T-cell (primary cell): Measurements from ENCODE around the gene LARGE1. TPM values are rescaled to one million over a fixed set of nuclear protein-coding genes. Genes with fewer than 3 reads are reported as not detected.

Experiments used
- ATAC-seq, 4 experiments: fragments of 200-7000 bp in 3 of 4; fragments of 150-1000 bp in 1 of 4; cut with Tn5 transposase; replicated peaks in 1 of 4; 1 replicate in 3 of 4; 2 replicates in 1 of 4; pipeline ENCODE4 v1.10.0; 2021; ENCODE audit warnings: moderate library complexity in 3 of 4, mild to moderate bottlenecking in 2 of 4, moderate number of reproducible peaks in 1 of 4
- CTCF ChIA-PET, 2 donors: fragments of 300-600 bp; sonication (Branson Sonifier 250); formaldehyde crosslinking; loops; one replicate each; lab custom pipeline; 2022; ENCODE audit warnings: antibody characterized with exemption in 2 of 2; lab: Charles Lee
- POLR2A ChIA-PET, 2 donors: fragments of 300-600 bp; sonication (Branson Sonifier 250); formaldehyde crosslinking; loops; one replicate each; lab custom pipeline; 2022; ENCODE audit warnings: antibody characterized with exemption in 2 of 2; lab: Charles Lee
- DNase-seq, 35 experiments: peaks; one replicate each; pipeline versions ENCODE4 v3.0.0 to v3.0.0-alpha.2; 2013 to 2023
- H3K27ac ChIP-seq: one replicate; pipeline ENCODE4 v1.5.1; 2013; ENCODE audit warnings: low read length
- H3K27me3 ChIP-seq, 2 experiments: replicated peaks in 1 of 2; 1 replicate in 1 of 2; 2 replicates in 1 of 2; pipeline versions ENCODE4 v1.6.1 to v1.7.0; 2013; ENCODE audit warnings: low read length in 1 of 2, mixed read lengths in 1 of 2; ENCODE audit not compliant: control insufficient read depth in 2 of 2, insufficient read depth in 2 of 2; ENCODE audit errors: extremely low read depth in 1 of 2
- H3K36me3 ChIP-seq, 2 donors: 1 replicate in 1 of 2; 2 replicates in 1 of 2; pipeline versions ENCODE4 v1.6.1 to v1.7.0; 2013; ENCODE audit warnings: low read length in 1 of 2; ENCODE audit not compliant: control insufficient read depth in 2 of 2, insufficient read depth in 1 of 2; ENCODE audit errors: extremely low read depth in 1 of 2
- H3K4me1 ChIP-seq, 2 experiments: 1 replicate in 1 of 2; 2 replicates in 1 of 2; pipeline versions ENCODE4 v1.6.1 to v1.7.0; 2013; ENCODE audit warnings: low read length in 2 of 2, mixed read lengths in 1 of 2; ENCODE audit not compliant: insufficient read depth in 2 of 2, control insufficient read depth in 1 of 2; ENCODE audit errors: extremely low read depth in 1 of 2
- H3K4me3 ChIP-seq, 2 donors: 1 replicate in 1 of 2; 2 replicates in 1 of 2; pipeline versions ENCODE4 v1.5.1 to v1.7.0; 2013; ENCODE audit warnings: mild to moderate bottlenecking in 2 of 2, low read length in 1 of 2, moderate library complexity in 1 of 2; ENCODE audit not compliant: control insufficient read depth in 1 of 2; ENCODE audit errors: extremely low read depth in 1 of 2
- H3K9me3 ChIP-seq: 2 replicates; pipeline ENCODE4 v1.7.0; 2013
- H3K27ac Mint-ChIP-seq, 2 donors: one replicate each; pipeline ENCODE4 v1.8.0; 2020 to 2021; ENCODE audit warnings: mild to moderate bottlenecking in 2 of 2, mixed read lengths in 2 of 2
- H3K27me3 Mint-ChIP-seq, 2 donors: one replicate each; pipeline ENCODE4 v1.8.0; 2021 to 2022; ENCODE audit warnings: mixed read lengths in 2 of 2
- H3K36me3 Mint-ChIP-seq: one replicate; pipeline ENCODE4 v1.8.0; 2021; ENCODE audit warnings: mixed read lengths
- H3K4me1 Mint-ChIP-seq, 3 donors: one replicate each; pipeline ENCODE4 v1.8.0; 2020 to 2022; ENCODE audit warnings: mixed read lengths in 3 of 3, mild to moderate bottlenecking in 1 of 3
- H3K4me3 Mint-ChIP-seq, 3 donors: one replicate each; pipeline ENCODE4 v1.8.0; 2020 to 2022; ENCODE audit warnings: mild to moderate bottlenecking in 3 of 3, mixed read lengths in 3 of 3, moderate library complexity in 3 of 3
- H3K9me3 Mint-ChIP-seq, 3 donors: one replicate each; pipeline ENCODE4 v1.8.0; 2020 to 2022; ENCODE audit warnings: mixed read lengths in 3 of 3
- WGBS: methylation state at CpG from one replicate; pipeline ENCODE4 v1.1.5; 2013; ENCODE audit warnings: missing lambda C conversion rate; ENCODE audit not compliant: insufficient coverage; 5-methylcytosine and 5-hydroxymethylcytosine counted together
- total RNA-seq, 35 experiments: library from RNA in 6 of 35; stranded (reverse) in 6 of 35; fragments of 120-200 nt in 1 of 35; gene quantifications; one replicate each; pipeline versions ENCODE4 v1.2.1 to v1.2.4 and lab custom pipeline; 2013 to 2026

The LARGE1 gene
- total RNA-seq, 5 donors from 2014 or later (not counting 1 experiment from before 2014, with no cell fraction given): 0.53 to 6.1 (median 3.0) TPM

DNA sequence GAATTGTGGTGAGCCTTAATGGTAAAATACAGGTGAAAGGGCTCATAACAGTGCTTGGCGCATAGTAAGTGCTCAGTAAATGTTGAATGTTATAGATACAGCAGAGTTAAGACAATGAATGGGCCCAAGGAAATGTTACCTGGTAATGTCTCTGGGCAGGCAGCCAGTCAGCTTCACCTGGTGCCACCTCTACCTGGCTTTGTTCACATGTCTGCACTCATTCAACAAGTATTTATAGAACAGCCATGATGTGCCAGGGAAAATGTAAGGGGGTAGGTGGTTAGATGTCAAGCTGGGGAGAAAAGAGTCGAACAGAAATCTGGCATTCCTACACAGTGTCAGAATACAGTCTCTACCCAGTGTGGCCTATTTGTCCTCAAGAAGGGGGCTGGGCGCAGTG lies 623.3 kb downstream of the LARGE1 start:
- Histone ChIP-seq H3K36me3 (no peaks in the 10 kb centered on the region), H3K27ac (no peak overlapping the region), H3K4me3 (no peak overlapping the region), H3K27me3 (peaks cover 0 to 4% of the 10 kb centered on the region in 2 experiments), H3K9me3 (no peaks in the 10 kb centered on the region), H3K4me1 (no peaks in the 10 kb centered on the region)
- CTCF ChIA-PET: no interaction called here
- POLR2A ChIA-PET: no interaction called here
- no peak for ATAC-seq
- no peak overlapping the region for H3K4me3 Mint-ChIP-seq
- H3K27me3 Mint-ChIP-seq: no peaks in the 10 kb centered on the region
- H3K27ac Mint-ChIP-seq: no peak overlapping the region
- H3K4me1 Mint-ChIP-seq: no peaks in the 10 kb centered on the region
- WGBS: 86% methylated on average over 2 of the region's 3 CpGs
- no peaks in the 10 kb centered on the region for H3K36me3 Mint-ChIP-seq
- no peak for DNase-seq
- no peaks in the 10 kb centered on the region for H3K9me3 Mint-ChIP-seq

GRCh38 chr22:33288078-33288477 lies 632.2 kb downstream of the LARGE1 start:
- POLR2A ChIA-PET: no interaction called here
- Mint-ChIP-seq H3K4me1 (no peaks in the 10 kb centered on the region), H3K9me3 (no peaks in the 10 kb centered on the region), H3K27ac (no peak overlapping the region), H3K36me3 (no peaks in the 10 kb centered on the region), H3K27me3 (no peaks in the 10 kb centered on the region), H3K4me3 (no peak overlapping the region)
- Histone ChIP-seq H3K4me3 (no peak overlapping the region), H3K27ac (no peak overlapping the region), H3K27me3 (no peaks in the 10 kb centered on the region), H3K9me3 (no peaks in the 10 kb centered on the region), H3K4me1 (no peaks in the 10 kb centered on the region), H3K36me3 (no peaks in the 10 kb centered on the region)
- DNase-seq (no peak), ATAC-seq (no peak)
- WGBS: 100% methylated on average over 1 of the region's 3 CpGs
- CTCF ChIA-PET: no interaction called here

DNA sequence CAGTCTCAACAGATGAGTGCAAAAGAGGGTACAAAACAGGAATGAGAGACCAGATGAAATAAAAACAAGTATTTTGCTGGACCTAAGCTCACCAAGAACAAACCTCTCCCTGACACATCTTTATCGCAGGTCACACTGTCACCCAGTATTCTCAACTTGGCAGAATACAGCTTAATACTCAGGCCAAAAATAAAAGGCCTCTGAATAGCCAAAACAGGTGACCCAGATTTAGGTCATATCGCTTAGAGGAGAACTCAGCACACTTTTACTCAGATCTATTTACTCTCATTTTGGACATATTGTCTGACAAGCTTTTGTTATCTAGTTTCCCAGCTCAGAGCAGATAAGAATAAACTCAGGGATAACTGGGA lies 645.2 kb downstream of the LARGE1 start:
- Histone ChIP-seq H3K36me3 (no peaks in the 10 kb centered on the region), H3K4me3 (no peak overlapping the region), H3K4me1 (no peaks in the 10 kb centered on the region), H3K9me3 (no peaks in the 10 kb centered on the region), H3K27ac (no peak overlapping the region), H3K27me3 (peaks cover 0 to 3% of the 10 kb centered on the region in 2 experiments)
- H3K4me1 Mint-ChIP-seq: peaks cover 0 to 3% (median 0%) of the 10 kb centered on the region in 3 donors
- POLR2A ChIA-PET: no interaction called here
- 67% methylated on average over 2 of the region's 2 CpGs for WGBS
- H3K9me3 Mint-ChIP-seq: no peaks in the 10 kb centered on the region
- no peak for DNase-seq
- CTCF ChIA-PET: no interaction called here
- no peaks in the 10 kb centered on the region for H3K36me3 Mint-ChIP-seq
- no peak overlapping the region for H3K27ac Mint-ChIP-seq
- no peaks in the 10 kb centered on the region for H3K27me3 Mint-ChIP-seq
- ATAC-seq: no peak
- no peak overlapping the region for H3K4me3 Mint-ChIP-seq

DNA sequence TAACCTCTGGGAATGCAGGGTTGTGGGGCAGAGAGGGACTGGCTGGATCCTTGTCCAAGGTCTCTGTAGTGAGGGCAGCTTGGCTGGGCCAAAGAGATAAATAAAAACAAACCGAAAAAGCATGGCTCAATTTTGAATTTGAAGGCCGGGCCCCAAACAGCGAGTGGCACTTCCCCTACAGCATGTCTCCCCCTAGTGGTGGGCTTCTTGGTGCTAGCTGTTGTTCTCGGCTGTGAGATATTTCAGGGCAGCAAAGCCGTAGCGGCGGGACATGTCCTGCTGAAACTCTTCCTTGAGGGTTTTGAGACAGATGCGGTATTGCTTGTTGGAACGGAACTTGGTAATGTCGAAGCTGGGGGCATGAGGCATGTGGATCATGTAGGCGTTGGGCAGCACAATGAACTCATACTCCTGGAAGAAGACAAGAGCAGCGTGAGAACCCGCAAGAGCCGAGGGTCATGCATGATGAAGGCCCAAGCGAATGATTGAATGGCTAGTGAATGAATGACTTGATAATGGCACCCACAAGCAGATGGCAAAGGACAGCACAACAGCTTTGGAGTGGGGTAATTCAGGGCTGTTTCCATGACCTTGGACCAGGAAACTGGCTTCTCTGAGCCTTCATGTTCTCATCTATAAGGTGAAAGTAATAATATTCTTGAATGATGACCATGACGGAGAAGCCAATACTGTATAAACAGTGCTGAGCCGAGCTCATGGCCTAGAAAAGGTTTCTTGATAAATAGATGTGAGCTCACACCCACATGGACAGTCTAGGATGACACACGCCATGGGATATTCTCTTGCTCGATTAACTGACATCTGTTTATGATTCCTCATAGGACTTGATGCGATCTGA lies 645.8 kb downstream of the LARGE1 start:
- Mint-ChIP-seq H3K4me1 (peaks cover 0 to 3% (median 0%) of the 10 kb centered on the region in 3 donors), H3K36me3 (no peaks in the 10 kb centered on the region), H3K9me3 (no peaks in the 10 kb centered on the region), H3K27ac (no peak overlapping the region), H3K27me3 (no peaks in the 10 kb centered on the region), H3K4me3 (no peak overlapping the region)
- ChIA-PET POLR2A (no interaction called here), CTCF (no interaction called here)
- peak in 1 of 35 experiments; percentile 4 for DNase-seq
- Histone ChIP-seq H3K4me1 (no peaks in the 10 kb centered on the region), H3K4me3 (no peak overlapping the region), H3K9me3 (no peaks in the 10 kb centered on the region), H3K36me3 (no peaks in the 10 kb centered on the region), H3K27me3 (peaks cover 0 to 3% of the 10 kb centered on the region in 2 experiments), H3K27ac (no peak overlapping the region)
- ATAC-seq: no peak
- 88% methylated on average over 13 of the region's 20 CpGs for WGBS

DNA sequence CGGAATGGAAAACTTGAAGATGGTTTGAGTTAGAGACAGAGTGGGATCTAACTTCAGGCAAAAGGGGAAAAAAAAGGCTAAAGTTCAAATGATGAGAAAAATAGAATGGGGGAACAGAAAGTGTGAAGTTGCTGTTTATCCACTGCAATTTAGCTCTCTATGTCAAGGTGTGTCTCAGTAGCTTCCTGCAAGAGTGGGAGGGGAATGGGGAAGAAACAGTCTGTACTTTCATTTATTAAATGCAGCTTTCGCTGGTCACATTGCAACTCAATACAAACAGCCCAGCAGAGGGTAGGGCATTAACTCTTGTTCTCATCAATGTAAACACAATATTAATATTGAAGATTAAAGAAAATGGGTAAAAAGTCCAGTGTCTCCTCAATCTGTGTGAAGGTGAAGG lies 647.4 kb downstream of the LARGE1 start:
- H3K4me3 ChIP-seq: no peak overlapping the region
- ChIA-PET CTCF (no interaction called here), POLR2A (no interaction called here)
- no peak for ATAC-seq
- Mint-ChIP-seq H3K27ac (no peak overlapping the region), H3K27me3 (no peaks in the 10 kb centered on the region), H3K9me3 (no peaks in the 10 kb centered on the region), H3K36me3 (no peaks in the 10 kb centered on the region), H3K4me1 (peaks cover 0 to 3% (median 0%) of the 10 kb centered on the region in 3 donors), H3K4me3 (no peak overlapping the region)
- H3K36me3 ChIP-seq: no peaks in the 10 kb centered on the region
- no peak overlapping the region for H3K27ac ChIP-seq
- H3K9me3 ChIP-seq: no peaks in the 10 kb centered on the region
- no peak for DNase-seq
- no peaks in the 10 kb centered on the region for H3K4me1 ChIP-seq
- 80% methylated on average over 1 of the region's 2 CpGs for WGBS
- H3K27me3 ChIP-seq: peaks cover 0 to 3% of the 10 kb centered on the region in 2 experiments

DNA sequence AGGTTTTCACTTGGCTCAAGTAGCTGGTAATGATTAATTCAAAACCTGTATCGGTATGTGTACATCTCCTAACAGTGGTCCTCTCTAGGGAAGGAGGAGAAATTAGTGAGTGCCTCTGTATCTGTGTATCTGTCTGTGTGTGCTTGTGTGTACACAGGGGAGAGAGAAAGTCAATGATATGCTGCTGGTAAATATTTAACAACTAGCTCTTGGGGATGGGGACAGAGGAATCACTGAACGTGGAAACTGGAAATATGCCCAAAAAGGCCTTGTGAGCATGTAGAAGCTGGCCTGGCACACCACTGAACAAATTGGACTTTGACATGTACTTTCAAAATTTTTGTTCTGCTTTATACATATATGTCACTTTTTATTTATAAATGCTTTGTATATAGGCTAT lies 648.1 kb downstream of the LARGE1 start:
- H3K27ac ChIP-seq: no peak overlapping the region
- no peaks in the 10 kb centered on the region for H3K4me1 ChIP-seq
- Mint-ChIP-seq H3K4me1 (peaks cover 0 to 3% (median 0%) of the 10 kb centered on the region in 3 donors), H3K4me3 (no peak overlapping the region), H3K27ac (no peak overlapping the region), H3K27me3 (peaks cover 0 to 4% of the 10 kb centered on the region in 2 donors), H3K9me3 (no peaks in the 10 kb centered on the region), H3K36me3 (no peaks in the 10 kb centered on the region)
- 100% methylated on average over 1 of the region's 2 CpGs for WGBS
- H3K27me3 ChIP-seq: peaks cover 0 to 5% of the 10 kb centered on the region in 2 experiments
- DNase-seq (no peak), ATAC-seq (no peak)
- ChIA-PET POLR2A (no interaction called here), CTCF (no interaction called here)
- no peak overlapping the region for H3K4me3 ChIP-seq
- no peaks in the 10 kb centered on the region for H3K9me3 ChIP-seq
- H3K36me3 ChIP-seq: no peaks in the 10 kb centered on the region
